Breast epithelium (tissue), 3 donors: ENCODE results near the gene TPD52L1.

ENCODE experiments used
- POLR2A ChIP-seq: fragments of 450-650 bp; IDR thresholded peaks from one replicate; pipeline ENCODE4 v1.6.1; 2016; ENCODE audit warnings: antibody characterized with exemption, mild to moderate bottlenecking, moderate library complexity
- POLR2AphosphoS5 ChIP-seq, 3 donors: sonication (generic); formaldehyde crosslinking; IDR thresholded peaks; one replicate each; pipeline ENCODE4 v1.6.1; 2017; ENCODE audit warnings: antibody characterized with exemption in 3 of 3
- TF ChIP-seq, protein P1 (sequence below), 3 donors: fragments of 450-650 bp; IDR thresholded peaks; one replicate each; pipeline ENCODE4 v1.5.1; 2016 to 2017; ENCODE audit warnings: antibody characterized with exemption in 3 of 3, mild to moderate bottlenecking in 3 of 3, moderate library complexity in 3 of 3

DNA sequence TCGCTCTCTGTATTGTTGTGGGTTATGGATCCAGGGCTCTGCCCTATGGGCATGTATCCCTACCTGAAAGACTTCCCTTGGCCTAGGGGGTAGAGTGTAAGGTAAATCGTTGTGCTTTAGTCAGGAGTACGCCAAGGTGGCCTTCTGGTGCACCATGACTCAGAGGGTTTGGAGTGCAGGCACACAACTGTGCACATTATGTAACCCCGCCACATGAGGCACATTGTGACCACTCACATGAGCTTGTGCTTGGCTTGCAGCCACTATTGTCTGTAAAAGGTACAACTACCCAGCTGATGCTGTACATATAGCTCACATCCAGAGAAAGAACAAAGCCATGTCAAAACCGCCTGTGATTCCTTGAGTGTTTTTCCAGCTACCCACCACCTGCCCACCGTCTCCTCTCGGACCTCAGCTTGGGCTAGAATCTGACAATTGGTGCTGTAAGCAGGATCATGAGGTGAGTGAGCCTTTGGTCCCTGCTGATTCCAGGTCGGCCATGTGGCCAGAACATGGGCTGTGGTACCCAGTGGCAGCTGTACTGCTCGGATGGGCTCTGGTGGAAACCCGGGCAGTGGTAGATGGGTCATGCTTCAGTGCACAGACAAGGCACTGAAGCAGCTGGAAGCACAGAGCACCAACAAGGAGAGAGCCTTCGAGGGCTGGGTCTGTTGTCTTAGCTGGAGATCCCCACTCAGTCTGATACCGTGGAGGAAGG is 114.4 kb downstream of the TPD52L1 start:
- TF ChIP-seq, protein P1, sequence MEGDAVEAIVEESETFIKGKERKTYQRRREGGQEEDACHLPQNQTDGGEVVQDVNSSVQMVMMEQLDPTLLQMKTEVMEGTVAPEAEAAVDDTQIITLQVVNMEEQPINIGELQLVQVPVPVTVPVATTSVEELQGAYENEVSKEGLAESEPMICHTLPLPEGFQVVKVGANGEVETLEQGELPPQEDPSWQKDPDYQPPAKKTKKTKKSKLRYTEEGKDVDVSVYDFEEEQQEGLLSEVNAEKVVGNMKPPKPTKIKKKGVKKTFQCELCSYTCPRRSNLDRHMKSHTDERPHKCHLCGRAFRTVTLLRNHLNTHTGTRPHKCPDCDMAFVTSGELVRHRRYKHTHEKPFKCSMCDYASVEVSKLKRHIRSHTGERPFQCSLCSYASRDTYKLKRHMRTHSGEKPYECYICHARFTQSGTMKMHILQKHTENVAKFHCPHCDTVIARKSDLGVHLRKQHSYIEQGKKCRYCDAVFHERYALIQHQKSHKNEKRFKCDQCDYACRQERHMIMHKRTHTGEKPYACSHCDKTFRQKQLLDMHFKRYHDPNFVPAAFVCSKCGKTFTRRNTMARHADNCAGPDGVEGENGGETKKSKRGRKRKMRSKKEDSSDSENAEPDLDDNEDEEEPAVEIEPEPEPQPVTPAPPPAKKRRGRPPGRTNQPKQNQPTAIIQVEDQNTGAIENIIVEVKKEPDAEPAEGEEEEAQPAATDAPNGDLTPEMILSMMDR (IDR thresholded peaks at IDR 0.05), result no peak
- TF ChIP-seq POLR2A, result no peak
- no peak for TF ChIP-seq POLR2AphosphoS5 (IDR thresholded peaks at IDR 0.05)
